Transverse colon (tissue), 3 donors: ENCODE results near the gene PADI2.

ENCODE experiments used
- CTCF ChIP-seq, 5 experiments: fragments of 200-600 bp in 3 of 5; fragments of 450-650 bp in 2 of 5; sonication (generic) in 3 of 5; IDR thresholded peaks; 1 replicate in 2 of 5; 2 replicates in 3 of 5; pipeline ENCODE4 v1.5.1; 2016 to 2017; ENCODE audit warnings: antibody characterized with exemption in 5 of 5, inconsistent platforms in 3 of 5, mild to moderate bottlenecking in 2 of 5, moderate library complexity in 1 of 5
- POLR2A ChIP-seq: fragments of 450-650 bp; IDR thresholded peaks from one replicate; pipeline ENCODE4 v1.6.1; 2016; ENCODE audit warnings: antibody characterized with exemption, mild to moderate bottlenecking, moderate library complexity

- TF ChIP-seq CTCF (IDR thresholded peaks at IDR 0.05) (no peak), POLR2A (no peak)
These were observed 89.0 kb downstream of the PADI2 start for GRCh38 chr1:17030206-17030605.
